CD4-positive, alpha-beta memory T cell (primary cell): Measurements from ENCODE around the gene OR56A1. TPM values are rescaled to one million over a fixed set of nuclear protein-coding genes. Genes with fewer than 3 reads are reported as not detected.
A peak's percentile ranks its signal among the peaks of the same experiment; 100 is the strongest.

Source experiments
- CTCF ChIA-PET: fragments of 350-600 bp; sonication (Branson Sonifier 250); formaldehyde crosslinking; loops from one replicate; lab custom pipeline; 2021; ENCODE audit warnings: inconsistent platforms; ENCODE audit not compliant: partially characterized antibody; lab: Charles Lee
- POLR2A ChIA-PET: fragments of 350-600 bp; sonication (Branson Sonifier 250); formaldehyde crosslinking; loops from one replicate; lab custom pipeline; 2021; ENCODE audit not compliant: partially characterized antibody; lab: Charles Lee
- DNase-seq, 5 donors: peaks; one replicate each; pipeline versions ENCODE4 v3.0.0 to v3.0.0-alpha.2; 2020 to 2022; ENCODE audit warnings: mixed read lengths in 1 of 5
- H3K27ac ChIP-seq: one replicate; pipeline ENCODE4 v1.7.0; 2013; ENCODE audit warnings: low read depth, low read length
- H3K27me3 ChIP-seq: 2 replicates; pipeline ENCODE4 v1.7.0; 2013; ENCODE audit warnings: mild to moderate bottlenecking, low read length, moderate library complexity; ENCODE audit not compliant: insufficient read depth
- H3K36me3 ChIP-seq: 2 replicates; pipeline ENCODE4 v1.7.0; 2013; ENCODE audit warnings: mild to moderate bottlenecking, low read length, moderate library complexity; ENCODE audit not compliant: insufficient read depth
- H3K4me1 ChIP-seq: 2 replicates; pipeline ENCODE4 v1.7.0; 2013; ENCODE audit warnings: mild to moderate bottlenecking, low read length, moderate library complexity; ENCODE audit not compliant: insufficient read depth
- H3K4me3 ChIP-seq, 2 donors: one replicate each; pipeline ENCODE4 v1.7.0; 2013; ENCODE audit warnings: low read length in 2 of 2, mild to moderate bottlenecking in 1 of 2
- H3K9me3 ChIP-seq, 2 donors: one replicate each; pipeline ENCODE4 v1.7.0; 2013; ENCODE audit warnings: low read length in 2 of 2, control low read depth in 1 of 2; ENCODE audit not compliant: control insufficient read depth in 1 of 2
- H3K27ac Mint-ChIP-seq, 7 donors: one replicate each; pipeline ENCODE4 v1.8.0; 2020 to 2021; ENCODE audit warnings: mixed read lengths in 7 of 7, mild to moderate bottlenecking in 6 of 7, inconsistent platforms in 3 of 7, moderate library complexity in 3 of 7
- H3K27me3 Mint-ChIP-seq, 2 donors: one replicate each; pipeline ENCODE4 v1.8.0; 2020 to 2021; ENCODE audit warnings: mixed read lengths in 2 of 2
- H3K36me3 Mint-ChIP-seq, 2 donors: one replicate each; pipeline ENCODE4 v1.8.0; 2020 to 2021; ENCODE audit warnings: mixed read lengths in 2 of 2, inconsistent platforms in 1 of 2, mild to moderate bottlenecking in 1 of 2
- H3K4me1 Mint-ChIP-seq, 4 donors: one replicate each; pipeline ENCODE4 v1.8.0; 2020 to 2021; ENCODE audit warnings: mixed read lengths in 4 of 4, mild to moderate bottlenecking in 1 of 4
- H3K4me3 Mint-ChIP-seq, 8 donors: one replicate each; pipeline ENCODE4 v1.8.0; 2020 to 2021; ENCODE audit warnings: mixed read lengths in 8 of 8, mild to moderate bottlenecking in 7 of 8, moderate library complexity in 6 of 8, inconsistent platforms in 3 of 8
- H3K9me3 Mint-ChIP-seq, 8 donors: one replicate each; pipeline ENCODE4 v1.8.0; 2020 to 2021; ENCODE audit warnings: mixed read lengths in 8 of 8, mild to moderate bottlenecking in 5 of 8, inconsistent platforms in 3 of 8, moderate library complexity in 1 of 8
- intact Hi-C: fragments of 100-400 bp; cut with micrococcal nuclease; formaldehyde crosslinking; loops from one replicate; pipeline ENCODE4 v1.15.1; 2023
- polyA plus RNA-seq, 2 donors: library from polyadenylated mRNA; unstranded; fragments of 300-500 nt; fragmentation: Illumina TruSeq; gene quantifications; one replicate each; pipeline ENCODE4 v1.2.3, GENCODE V29; 2021
- total RNA-seq, 2 experiments: library from RNA; stranded (reverse); gene quantifications; one replicate each; pipeline ENCODE4 v1.2.3, GENCODE V29; 2021

Gene OR56A1
- total and polyA plus RNA-seq, 4 experiments from 2014 or later: not detected

DNA sequence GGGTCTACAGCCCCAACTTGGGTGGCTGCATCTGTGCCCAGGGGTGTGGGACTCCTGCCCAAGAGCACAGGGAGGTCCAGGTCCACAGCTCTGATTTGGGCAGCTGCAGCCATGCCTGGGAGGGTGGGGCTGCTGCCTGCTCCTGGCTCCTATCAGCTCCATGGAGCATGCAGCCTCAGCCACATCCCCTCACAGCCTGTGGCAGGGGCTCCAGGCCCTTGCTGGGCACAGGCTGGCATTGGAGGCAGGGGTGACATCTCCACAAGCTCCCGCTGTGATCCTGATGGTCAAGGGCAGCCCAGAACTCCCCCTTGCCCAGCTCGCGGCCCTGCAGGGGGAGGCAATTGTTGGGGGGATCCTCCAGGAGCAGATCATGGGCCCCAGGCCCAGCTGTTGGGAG, 17.5 kb downstream of the OR56A1 start:
- intact Hi-C loops: no loop called here
- H3K4me1 Mint-ChIP-seq: no peaks in the 10 kb centered on the region
- Histone ChIP-seq H3K4me1 (no peaks in the 10 kb centered on the region), H3K27me3 (no peaks in the 10 kb centered on the region), H3K4me3 (no peak overlapping the region), H3K27ac (no peak overlapping the region), H3K36me3 (no peaks in the 10 kb centered on the region), H3K9me3 (no peaks in the 10 kb centered on the region)
- H3K36me3 Mint-ChIP-seq: peaks cover 0 to 4% of the 10 kb centered on the region in 2 donors
- no peak overlapping the region for H3K27ac Mint-ChIP-seq
- no peak for DNase-seq
- no peak overlapping the region for H3K4me3 Mint-ChIP-seq
- peaks cover 1 to 27% (median 15%) of the 10 kb centered on the region in 8 donors for H3K9me3 Mint-ChIP-seq
- ChIA-PET CTCF (interaction anchor here (0.7 kb wide), 1 partner anchor 46 kb away, joined by 3 read pairs; no protein-coding TSS in a partner anchor), POLR2A (no interaction called here)
- H3K27me3 Mint-ChIP-seq: peaks cover 9 to 12% of the 10 kb centered on the region in 2 donors

DNA sequence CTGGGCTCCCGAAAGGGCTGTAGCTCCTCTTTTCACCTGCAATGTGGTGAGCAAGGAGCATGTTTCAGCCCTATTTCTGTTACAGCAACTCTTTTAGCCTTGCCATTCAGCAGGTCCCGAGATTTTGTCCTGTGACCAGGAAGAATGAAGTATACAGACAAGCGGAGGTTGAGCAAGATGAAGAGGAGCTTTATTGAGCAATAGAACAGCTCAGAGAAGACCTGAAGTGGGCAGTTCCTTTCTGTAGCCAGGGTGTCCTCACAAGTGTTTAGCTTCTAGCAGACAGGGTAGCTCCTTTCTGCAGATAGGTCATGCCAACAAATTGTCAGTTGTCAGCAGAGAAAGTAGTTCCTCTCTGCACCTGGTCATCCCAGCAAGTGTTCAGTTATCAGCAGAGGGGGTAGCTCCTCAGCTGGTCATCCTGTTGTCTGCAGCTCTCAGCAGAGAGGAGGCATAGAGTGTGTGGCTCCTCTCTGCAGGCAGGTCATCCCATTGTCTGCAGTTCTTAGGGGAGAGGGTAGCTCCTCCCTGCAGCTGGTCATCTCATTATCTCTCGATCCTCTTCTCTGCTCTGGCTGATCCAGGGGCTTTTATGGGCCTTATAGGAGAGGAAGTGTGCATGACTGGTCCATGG, 18.4 kb downstream of the OR56A1 start:
- peaks cover 0 to 4% of the 10 kb centered on the region in 2 donors for H3K36me3 Mint-ChIP-seq
- intact Hi-C loops: no loop called here
- H3K4me3 Mint-ChIP-seq: no peak overlapping the region
- peaks cover 9 to 12% of the 10 kb centered on the region in 2 donors for H3K27me3 Mint-ChIP-seq
- Histone ChIP-seq H3K36me3 (no peaks in the 10 kb centered on the region), H3K4me1 (no peaks in the 10 kb centered on the region), H3K9me3 (no peaks in the 10 kb centered on the region), H3K27ac (no peak overlapping the region), H3K4me3 (no peak overlapping the region), H3K27me3 (no peaks in the 10 kb centered on the region)
- DNase-seq: no peak
- POLR2A ChIA-PET: no interaction called here
- H3K4me1 Mint-ChIP-seq: no peaks in the 10 kb centered on the region
- no peak overlapping the region for H3K27ac Mint-ChIP-seq
- CTCF ChIA-PET: no interaction called here
- H3K9me3 Mint-ChIP-seq: peaks cover 1 to 23% (median 11%) of the 10 kb centered on the region in 8 donors

DNA sequence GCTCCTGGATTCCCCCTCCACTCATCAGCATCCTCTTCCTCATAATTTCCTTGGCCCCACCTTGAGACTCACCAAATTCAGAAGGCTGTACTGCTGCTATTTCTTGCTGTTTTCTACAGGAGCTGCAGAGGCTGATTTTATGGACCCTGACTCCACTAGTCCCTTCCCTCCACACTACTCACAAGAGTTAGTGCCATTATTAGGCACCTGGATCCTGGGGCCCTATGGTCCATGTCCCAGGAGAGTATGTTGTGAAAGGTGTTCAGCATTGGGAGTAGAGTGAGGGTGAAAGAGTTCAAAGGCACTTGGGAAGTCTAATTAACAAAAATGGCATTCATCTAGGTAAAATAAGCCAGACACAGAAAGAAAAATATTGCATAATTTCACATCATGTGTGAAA, 23.7 kb downstream of the OR56A1 start, which contains the start of gene OR56A4:
Gene OR56A4, minus strand, starts transcription at position 101 of the 400 bp plus-strand sequence. CDS start 3,954 bp downstream, outside the sequence.
- no peaks in the 10 kb centered on the region for H3K36me3 Mint-ChIP-seq
- no peak within 1 kb of the TSS for H3K4me3 ChIP-seq
- no peaks in the 10 kb centered on the region for H3K9me3 Mint-ChIP-seq
- ChIA-PET CTCF (no interaction called here), POLR2A (no interaction called here)
- H3K27ac Mint-ChIP-seq: no peak within 1 kb of the TSS
- H3K27me3 ChIP-seq: no peaks in the 10 kb centered on the region
- H3K27me3 Mint-ChIP-seq: peaks cover 6% of the 10 kb centered on the region in 2 donors
- intact Hi-C loops: no loop called here
- no peak within 1 kb of the TSS for H3K27ac ChIP-seq
- no peak for DNase-seq
- H3K4me1 ChIP-seq: no peaks in the 10 kb centered on the region
- H3K36me3 ChIP-seq: no peaks in the 10 kb centered on the region
- no peaks in the 10 kb centered on the region for H3K4me1 Mint-ChIP-seq
- H3K4me3 Mint-ChIP-seq: no peak within 1 kb of the TSS
- no peaks in the 10 kb centered on the region for H3K9me3 ChIP-seq

DNA sequence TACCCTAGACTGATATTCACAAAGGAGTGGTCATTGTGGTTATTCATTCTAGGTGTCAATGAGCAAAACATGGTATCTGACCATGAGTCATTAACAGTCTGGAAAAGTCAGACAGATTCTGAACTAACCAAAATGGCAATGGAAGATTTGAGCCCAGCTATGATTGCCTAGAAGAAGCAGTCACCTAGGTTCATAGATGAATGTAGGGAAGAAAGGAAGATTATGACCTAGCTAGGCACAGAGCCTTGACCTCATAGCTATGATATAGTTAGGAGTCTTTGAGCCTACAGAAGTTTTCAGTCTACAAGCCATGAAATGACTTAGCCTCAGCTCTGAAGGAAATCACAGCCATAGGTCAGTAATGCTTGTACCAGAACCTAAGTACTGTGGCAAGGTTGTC, 24.2 kb downstream of the OR56A1 start:
- ChIA-PET POLR2A (no interaction called here), CTCF (no interaction called here)
- no peak for DNase-seq
- no peaks in the 10 kb centered on the region for H3K9me3 ChIP-seq
- no peaks in the 10 kb centered on the region for H3K36me3 ChIP-seq
- Mint-ChIP-seq H3K36me3 (no peaks in the 10 kb centered on the region), H3K9me3 (no peaks in the 10 kb centered on the region), H3K4me1 (no peaks in the 10 kb centered on the region), H3K27ac (no peak overlapping the region), H3K27me3 (peaks cover 4 to 6% of the 10 kb centered on the region in 2 donors), H3K4me3 (no peak overlapping the region)
- no peak overlapping the region for H3K4me3 ChIP-seq
- H3K4me1 ChIP-seq: no peaks in the 10 kb centered on the region
- intact Hi-C loops: no loop called here
- no peaks in the 10 kb centered on the region for H3K27me3 ChIP-seq
- no peak overlapping the region for H3K27ac ChIP-seq

- H3K4me1 ChIP-seq: no peaks in the 10 kb centered on the region
- Mint-ChIP-seq H3K36me3 (no peaks in the 10 kb centered on the region), H3K9me3 (peaks cover 0 to 4% (median 0%) of the 10 kb centered on the region in 8 donors), H3K4me3 (no peak overlapping the region), H3K27ac (peak overlapping the region in 1 of 7 donors; percentile 56), H3K4me1 (no peaks in the 10 kb centered on the region), H3K27me3 (peaks cover 5 to 6% of the 10 kb centered on the region in 2 donors)
- no peak for DNase-seq
- CTCF ChIA-PET: no interaction called here
- no peaks in the 10 kb centered on the region for H3K9me3 ChIP-seq
- no peak overlapping the region for H3K27ac ChIP-seq
- POLR2A ChIA-PET: no interaction called here
- no peak overlapping the region for H3K4me3 ChIP-seq
- intact Hi-C loops: no loop called here
- no peaks in the 10 kb centered on the region for H3K36me3 ChIP-seq
- H3K27me3 ChIP-seq: no peaks in the 10 kb centered on the region
Observed at GRCh38 chr11:6002202-6002699, 28.3 kb downstream of the OR56A1 start.

- Histone ChIP-seq H3K27ac (no peak overlapping the region), H3K36me3 (no peaks in the 10 kb centered on the region), H3K4me3 (no peak overlapping the region), H3K27me3 (no peaks in the 10 kb centered on the region), H3K9me3 (no peaks in the 10 kb centered on the region), H3K4me1 (no peaks in the 10 kb centered on the region)
- intact Hi-C loops: no loop called here
- ChIA-PET POLR2A (no interaction called here), CTCF (interaction anchor here (1.4 kb wide), 1 partner anchor 359 kb away, joined by 3 read pairs; no protein-coding TSS in a partner anchor)
- Mint-ChIP-seq H3K27me3 (peaks cover 4 to 9% of the 10 kb centered on the region in 2 donors), H3K4me3 (no peak overlapping the region), H3K36me3 (no peaks in the 10 kb centered on the region), H3K9me3 (peaks cover 0 to 3% (median 0%) of the 10 kb centered on the region in 8 donors), H3K27ac (no peak overlapping the region), H3K4me1 (no peaks in the 10 kb centered on the region)
- no peak for DNase-seq
Observed at GRCh38 chr11:5994791-5995190, 35.8 kb downstream of the OR56A1 start.

DNA sequence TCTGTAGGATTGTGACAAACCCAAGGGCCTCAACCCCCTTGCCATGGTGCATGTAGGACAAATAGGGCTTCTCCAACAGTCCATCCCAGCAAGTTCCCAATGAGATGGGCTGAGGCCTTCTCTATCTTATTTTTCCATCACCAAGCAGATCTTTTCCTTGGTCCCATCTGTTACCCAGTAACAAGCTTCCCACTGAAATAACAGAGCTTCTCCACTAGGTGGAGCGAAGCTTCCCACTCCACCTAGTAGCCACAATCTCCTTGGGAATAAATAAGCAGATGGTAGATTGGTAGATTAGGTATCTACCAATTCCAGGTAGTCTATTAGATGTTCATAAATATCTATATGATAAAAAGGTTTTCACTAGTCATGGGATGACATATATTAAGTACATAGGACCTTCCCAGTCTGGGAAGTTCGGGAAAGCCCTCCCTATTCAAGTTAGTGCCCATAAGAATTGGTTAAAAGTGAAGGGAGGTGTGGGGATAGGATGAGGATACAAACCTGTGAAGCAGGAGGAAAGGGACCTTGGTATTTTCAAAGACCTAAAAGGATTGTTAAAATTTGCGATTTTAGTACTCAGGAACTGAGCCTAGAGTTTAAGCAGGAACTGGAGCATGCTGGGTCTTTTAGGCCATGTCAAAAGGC, 37.8 kb downstream of the OR56A1 start:
- peaks cover 2 to 12% of the 10 kb centered on the region in 2 donors for H3K27me3 Mint-ChIP-seq
- Histone ChIP-seq H3K4me1 (no peaks in the 10 kb centered on the region), H3K36me3 (no peaks in the 10 kb centered on the region), H3K27me3 (no peaks in the 10 kb centered on the region), H3K4me3 (no peak overlapping the region), H3K27ac (no peak overlapping the region), H3K9me3 (no peaks in the 10 kb centered on the region)
- intact Hi-C loops: no loop called here
- ChIA-PET POLR2A (no interaction called here), CTCF (interaction anchor here (1.0 kb wide), 3 partner anchors 10 to 361 kb away, joined by 3 to 4 read pairs (median 4); no protein-coding TSS in a partner anchor)
- H3K4me3 Mint-ChIP-seq: no peak overlapping the region
- no peaks in the 10 kb centered on the region for H3K36me3 Mint-ChIP-seq
- no peak for DNase-seq
- H3K27ac Mint-ChIP-seq: no peak overlapping the region
- H3K9me3 Mint-ChIP-seq: peaks cover 0 to under 1% (median 0%) of the 10 kb centered on the region in 8 donors
- H3K4me1 Mint-ChIP-seq: no peaks in the 10 kb centered on the region
